Effector memory CD4-positive, alpha-beta T cell (primary cell): Measurements from ENCODE around the gene SEPTIN1.
A peak's percentile ranks its signal among the peaks of the same experiment; 100 is the strongest.
"Not testable (repeated sequence)": the region's sequence is repeated elsewhere in the genome, so short reads cannot be mapped to it uniquely, and the experiment has no call there.

ENCODE experiments used
- DNase-seq, 3 donors: peaks; one replicate each; pipeline ENCODE4 v3.0.0-alpha.2; 2020
- H3K27ac ChIP-seq: 2 replicates; pipeline ENCODE4 v1.7.0; 2013; ENCODE audit warnings: mild to moderate bottlenecking, low read length, moderate library complexity; ENCODE audit not compliant: insufficient read depth, poor library complexity, severe bottlenecking
- H3K27me3 ChIP-seq: replicated peaks from 2 replicates; pipeline ENCODE4 v1.7.0; 2013; ENCODE audit warnings: mild to moderate bottlenecking, low read length; ENCODE audit not compliant: insufficient read depth, control insufficient read depth, poor library complexity, severe bottlenecking
- H3K36me3 ChIP-seq: 2 replicates; pipeline ENCODE4 v1.7.0; 2013; ENCODE audit warnings: mild to moderate bottlenecking, low read length, moderate library complexity; ENCODE audit not compliant: control insufficient read depth, insufficient read depth
- H3K4me1 ChIP-seq: 2 replicates; pipeline ENCODE4 v1.7.0; 2013; ENCODE audit warnings: low read length, mild to moderate bottlenecking; ENCODE audit not compliant: control insufficient read depth, insufficient read depth, poor library complexity, severe bottlenecking
- H3K4me3 ChIP-seq: 2 replicates; pipeline ENCODE4 v1.7.0; 2013; ENCODE audit warnings: low read length, low read depth, mild to moderate bottlenecking; ENCODE audit not compliant: insufficient read depth, poor library complexity, severe bottlenecking
- H3K9me3 ChIP-seq: 2 replicates; pipeline ENCODE4 v1.7.0; 2013; ENCODE audit warnings: mild to moderate bottlenecking, low read length, moderate library complexity; ENCODE audit not compliant: control insufficient read depth

SEPTIN1 gene

GRCh38 chr16:30340621-30341020 is 41.7 kb downstream of the SEPTIN1 start:
- H3K4me3 ChIP-seq = no peak overlapping the region
- H3K27ac ChIP-seq = no peak overlapping the region
- no peaks in the 10 kb centered on the region for H3K36me3 ChIP-seq
- no peak for DNase-seq
- no peaks in the 10 kb centered on the region for H3K9me3 ChIP-seq
- H3K4me1 ChIP-seq = no peaks in the 10 kb centered on the region
- H3K27me3 ChIP-seq = no peaks in the 10 kb centered on the region

GRCh38 chr16:30338715-30339114 is 43.6 kb downstream of the SEPTIN1 start:
- H3K4me3 ChIP-seq, H3K9me3 ChIP-seq, H3K36me3 ChIP-seq, H3K27me3 ChIP-seq, H3K4me1 ChIP-seq, DNase-seq, H3K27ac ChIP-seq: not testable (repeated sequence)

- not testable (repeated sequence) for H3K4me3 ChIP-seq, H3K27me3 ChIP-seq, H3K4me1 ChIP-seq, DNase-seq, H3K27ac ChIP-seq, H3K9me3 ChIP-seq, H3K36me3 ChIP-seq
Observed at GRCh38 chr16:30337964-30338357, 44.4 kb downstream of the SEPTIN1 start.

GRCh38 chr16:30335598-30336474 is 46.5 kb downstream of the SEPTIN1 start:
- Histone ChIP-seq H3K27ac (peak overlapping the region; percentile 74), H3K36me3 (no peaks in the 10 kb centered on the region), H3K27me3 (no peaks in the 10 kb centered on the region), H3K9me3 (no peaks in the 10 kb centered on the region), H3K4me3 (peak overlapping the region; percentile 62), H3K4me1 (no peaks in the 10 kb centered on the region)
- peak; percentile 17 to 38 (median 23) for DNase-seq

- H3K36me3 ChIP-seq, H3K27me3 ChIP-seq, H3K4me1 ChIP-seq, H3K9me3 ChIP-seq: not testable (repeated sequence)
- peak; percentile 64 to 77 (median 77) for DNase-seq
- H3K27ac ChIP-seq = peak overlapping the region; percentile 74
- peak overlapping the region; percentile 62 for H3K4me3 ChIP-seq
Observed at GRCh38 chr16:30335028-30335597, 47.2 kb downstream of the SEPTIN1 start.

GRCh38 chr16:30334473-30334989 is 47.8 kb downstream of the SEPTIN1 start:
- H3K36me3 ChIP-seq, H3K9me3 ChIP-seq, H3K27me3 ChIP-seq, H3K4me1 ChIP-seq: not testable (repeated sequence)
- peak overlapping the region; percentile 62 for H3K4me3 ChIP-seq
- peak; percentile 70 to 83 (median 80) for DNase-seq
- H3K27ac ChIP-seq = peak overlapping the region; percentile 74
